ENCODE results near the gene RPL31.

The RPL31 gene

DNA sequence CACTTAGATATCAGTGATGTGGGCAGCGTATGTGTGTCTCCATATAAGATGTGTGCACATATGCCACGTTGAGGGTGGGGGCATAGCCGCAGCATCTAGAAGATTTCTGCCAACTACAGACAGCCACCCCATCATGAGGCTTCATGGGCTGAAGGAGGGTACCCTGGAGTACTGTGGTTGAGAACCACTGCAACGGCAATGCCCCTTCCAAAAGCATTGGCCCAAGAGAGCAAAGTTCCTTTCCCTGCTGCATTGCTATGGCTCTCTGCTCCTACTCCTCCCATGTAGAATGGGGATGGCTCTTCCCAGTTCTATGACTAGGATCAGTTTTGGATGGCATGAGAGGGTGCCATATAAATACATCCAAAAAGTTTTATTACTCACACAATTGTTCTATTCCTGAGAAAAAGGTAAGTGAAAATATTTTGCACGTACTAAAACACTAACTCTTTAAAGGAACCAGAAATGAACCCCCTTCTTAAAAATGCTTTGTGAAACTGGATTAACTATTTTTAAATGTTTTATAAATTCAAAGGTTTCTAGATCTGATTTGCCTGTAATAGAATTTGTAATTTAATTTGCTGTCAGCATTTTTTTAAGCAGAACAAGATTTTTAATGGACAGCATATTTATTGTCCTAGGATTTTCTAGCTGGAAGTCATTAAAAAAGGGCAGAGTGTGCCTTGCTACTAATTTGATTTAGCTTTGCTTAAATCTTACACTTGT lies 4.4 kb upstream of the RPL31 start:
- DNase-seq (ENCODE audit: low read depth): no peak

- DNase-seq (ENCODE audit: low read depth): no peak
These were observed 3.9 kb upstream of the RPL31 start for GRCh38 chr2:100998235-100998573.

- no peak for DNase-seq (ENCODE audit: low read depth)
These were observed 2.1 kb upstream of the RPL31 start for GRCh38 chr2:100999995-101000394.

- no peak for DNase-seq (ENCODE audit: low read depth)
These were observed 631 bp downstream of the RPL31 start for GRCh38 chr2:101002562-101003277.

DNA sequence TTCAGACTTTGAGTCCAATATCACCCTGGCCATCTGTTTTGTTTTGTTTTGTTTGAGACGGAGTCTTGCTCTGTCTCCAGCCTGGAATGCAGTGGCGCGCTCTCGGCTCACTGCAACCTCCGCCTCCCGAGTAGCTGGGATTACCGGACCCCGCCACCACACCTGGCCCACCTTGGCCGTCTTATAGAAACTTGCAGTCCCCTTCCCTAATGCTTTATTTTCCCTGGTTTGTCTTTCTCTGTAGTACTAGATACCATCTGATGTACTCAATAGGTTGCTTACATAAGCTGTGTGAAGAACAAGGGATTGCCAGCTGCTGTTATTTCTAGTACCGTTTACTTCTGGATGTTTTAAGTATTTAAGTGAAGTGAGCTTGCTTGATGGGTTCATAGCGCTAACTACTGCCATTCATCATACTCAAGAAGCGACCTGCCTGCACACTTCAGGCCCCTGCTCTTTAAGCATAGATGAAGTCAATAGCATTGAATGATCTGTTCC lies 1.2 kb downstream of the RPL31 start:
- DNase-seq (ENCODE audit: low read depth): no peak

DNA sequence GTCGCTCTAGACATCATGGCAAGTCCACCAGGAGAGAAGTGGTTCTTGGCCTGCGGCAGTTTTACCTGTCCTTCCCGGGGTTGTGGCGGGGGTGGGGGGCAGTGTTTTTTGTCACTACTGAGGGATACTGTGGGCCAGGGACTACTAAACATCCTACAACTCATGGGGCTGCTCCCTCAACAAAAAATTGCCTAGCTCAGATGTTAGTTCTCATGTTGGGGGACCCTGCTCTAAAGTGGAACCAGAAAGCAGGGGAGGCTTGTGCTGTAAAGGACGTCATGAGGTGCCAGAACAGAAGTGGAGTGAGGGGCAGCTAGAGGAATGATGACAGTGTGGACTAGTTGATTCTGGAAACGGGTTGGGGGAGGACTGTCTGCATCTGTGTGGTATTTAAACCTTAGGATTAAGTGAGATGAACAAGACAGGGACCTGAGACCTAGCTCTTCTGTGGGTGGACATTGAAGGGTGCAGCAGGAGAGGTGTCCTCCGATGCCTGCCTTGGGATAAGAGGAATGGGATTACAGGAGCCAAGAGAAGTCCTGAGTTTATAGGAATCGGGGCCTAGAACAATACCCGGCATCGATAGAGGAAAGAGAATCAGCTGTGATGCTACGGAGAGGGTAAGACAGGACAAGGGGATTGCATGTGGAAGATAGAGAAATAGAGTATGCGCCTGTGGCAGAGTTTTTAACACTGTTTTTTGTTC lies 2.7 kb downstream of the RPL31 start:
- no peak for DNase-seq (ENCODE audit: low read depth)

- no peak for DNase-seq (ENCODE audit: low read depth)
These were observed 4.1 kb downstream of the RPL31 start for GRCh38 chr2:101006065-101006715.

DNA sequence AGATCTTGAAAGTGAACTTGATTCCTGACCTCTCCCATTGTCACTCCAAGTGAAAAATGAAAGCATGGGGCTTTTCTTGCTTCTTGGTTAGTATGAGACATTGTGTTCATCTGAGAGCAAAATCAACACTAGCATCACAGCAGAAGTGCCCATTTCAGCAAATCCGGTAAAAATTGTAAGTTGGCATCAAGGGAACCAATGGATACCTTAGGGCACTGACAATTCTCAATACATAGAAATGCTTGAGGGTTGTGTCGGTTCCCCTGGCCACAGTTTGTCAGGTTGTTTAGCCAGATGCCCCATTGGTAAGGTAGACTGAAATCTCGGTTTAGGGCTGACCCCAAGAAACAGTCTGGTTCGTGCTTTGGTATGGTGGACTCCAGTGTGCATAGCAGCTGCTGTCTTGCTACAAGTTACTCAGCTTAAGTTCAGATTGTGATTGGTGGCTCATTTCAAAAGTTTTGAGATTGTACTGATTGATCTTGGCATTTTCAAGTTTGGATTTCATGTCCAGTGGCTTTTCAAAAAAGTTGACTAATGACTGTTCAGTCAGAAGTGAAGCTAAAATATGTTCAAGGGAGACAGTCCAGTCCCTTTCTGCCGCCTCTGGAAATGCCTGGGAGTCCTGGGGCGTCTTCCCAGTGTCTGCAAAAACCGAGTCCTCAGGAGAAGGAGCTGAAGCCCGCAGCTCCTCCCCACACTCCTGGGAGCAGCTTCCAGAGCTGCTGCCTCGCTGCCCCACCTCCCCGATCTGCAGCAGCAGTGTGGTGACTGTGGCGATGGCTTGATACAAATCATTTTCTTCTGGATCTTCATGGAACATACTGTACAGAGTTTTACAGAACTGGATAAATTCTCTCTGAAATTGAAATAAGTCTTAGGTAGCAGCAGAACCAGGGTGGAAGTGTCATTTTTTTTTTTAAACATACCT lies 5.6 kb downstream of the RPL31 start:
- DNase-seq (ENCODE audit: low read depth): no peak

DNA sequence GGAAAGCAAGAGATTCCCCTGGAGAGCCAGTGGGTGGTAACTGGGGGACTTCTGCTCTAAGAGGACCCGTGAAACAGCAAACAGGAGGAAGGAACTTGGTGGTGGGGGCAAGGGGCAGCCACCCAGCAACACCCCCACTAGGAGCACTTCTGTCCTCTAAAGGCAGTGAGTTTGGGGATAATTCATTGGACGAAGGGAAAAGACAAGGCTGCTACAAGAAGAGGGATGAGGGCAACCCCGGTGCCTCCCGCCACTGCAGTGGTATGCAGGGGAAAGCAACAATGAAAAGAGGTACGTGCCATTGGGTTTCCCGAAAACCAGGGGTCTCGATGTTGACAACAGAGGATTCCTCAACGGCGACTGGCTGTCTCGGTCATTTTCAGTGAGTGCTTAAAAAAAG lies 9.1 kb downstream of the RPL31 start:
- DNase-seq (ENCODE audit: low read depth): no peak

DNA sequence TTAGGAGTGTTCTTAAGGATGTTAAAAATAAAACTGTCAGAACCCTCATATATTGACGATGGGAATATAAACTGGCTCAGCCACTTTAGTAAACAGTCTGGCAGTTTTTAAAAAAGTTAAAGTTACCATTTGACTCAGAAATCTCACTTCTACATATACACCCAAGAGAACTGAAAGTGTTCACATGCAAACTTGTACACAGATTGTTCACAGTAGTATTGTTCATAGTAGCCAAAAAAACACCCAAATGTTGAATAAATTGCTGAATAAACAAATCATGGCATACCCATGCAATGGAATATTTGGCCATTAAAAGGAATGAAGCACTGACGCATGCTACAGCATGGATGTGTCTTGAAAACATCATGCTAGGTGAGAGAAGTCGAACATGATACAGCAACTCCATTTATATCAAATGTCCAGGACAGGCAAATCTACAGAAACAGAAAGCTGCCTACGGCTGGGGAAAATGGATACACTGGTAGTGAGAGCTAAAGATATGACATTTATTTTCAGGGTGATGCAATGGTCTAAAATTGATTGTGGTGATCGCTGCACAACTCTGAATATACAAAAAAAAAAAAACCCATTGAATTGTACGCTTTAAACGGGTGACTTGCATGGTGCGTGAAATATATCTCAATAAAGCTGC lies 10.1 kb downstream of the RPL31 start:
- no peak for DNase-seq (ENCODE audit: low read depth)

DNA sequence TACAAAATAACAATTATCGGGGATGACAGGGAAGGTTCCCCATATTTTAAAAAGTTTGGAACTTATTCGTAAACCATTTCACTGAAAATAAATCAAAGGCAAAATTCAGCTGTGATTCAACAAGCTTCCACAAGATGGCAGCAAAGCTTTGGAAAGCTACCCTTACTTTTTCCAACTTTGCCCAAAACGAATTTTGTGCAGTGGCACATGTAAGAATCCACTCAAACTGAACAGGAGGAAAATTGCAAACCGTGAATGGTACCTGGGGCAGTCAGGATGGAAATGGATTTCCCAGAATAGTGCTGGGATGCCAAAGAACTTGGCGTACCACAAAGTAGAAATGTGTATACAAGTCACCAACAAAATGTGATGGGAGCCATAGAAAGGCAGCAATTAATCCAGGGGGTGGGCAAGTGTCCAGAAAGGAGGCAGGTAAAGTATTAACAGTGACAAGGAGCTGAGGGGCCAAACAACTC lies 10.7 kb downstream of the RPL31 start:
- DNase-seq (ENCODE audit: low read depth): peak; percentile 8

- DNase-seq (ENCODE audit: low read depth): no peak
These were observed 12.3 kb downstream of the RPL31 start for GRCh38 chr2:101014264-101014857.

GRCh38 chr2:101017371-101017770 lies 15.3 kb downstream of the RPL31 start:
- no peak for DNase-seq (ENCODE audit: low read depth)

DNA sequence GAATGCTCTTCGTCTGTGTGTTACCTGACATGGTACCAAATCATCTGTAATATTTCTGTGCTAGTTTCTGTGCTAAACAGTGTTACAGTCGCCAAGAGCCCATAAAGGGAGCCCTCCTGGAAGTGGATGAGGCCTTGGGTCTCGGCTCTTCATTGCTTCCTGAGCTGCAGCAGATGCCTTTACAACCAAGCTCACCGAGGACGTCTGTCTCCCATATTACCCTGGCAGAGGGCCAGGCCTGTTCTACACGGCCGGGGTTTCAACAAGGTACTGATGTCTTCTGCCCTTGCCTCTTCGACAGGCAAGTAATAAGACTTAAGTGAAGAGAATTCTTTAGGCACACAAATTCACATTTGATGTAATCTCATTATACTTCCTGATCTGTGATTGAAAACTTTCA lies 16.8 kb downstream of the RPL31 start:
- no peak for DNase-seq (ENCODE audit: low read depth)

GRCh38 chr2:101022221-101022620 lies 20.1 kb downstream of the RPL31 start:
- DNase-seq (ENCODE audit: low read depth): no peak

GRCh38 chr2:101023327-101024107 lies 21.4 kb downstream of the RPL31 start:
- DNase-seq (ENCODE audit: low read depth): no peak

DNA sequence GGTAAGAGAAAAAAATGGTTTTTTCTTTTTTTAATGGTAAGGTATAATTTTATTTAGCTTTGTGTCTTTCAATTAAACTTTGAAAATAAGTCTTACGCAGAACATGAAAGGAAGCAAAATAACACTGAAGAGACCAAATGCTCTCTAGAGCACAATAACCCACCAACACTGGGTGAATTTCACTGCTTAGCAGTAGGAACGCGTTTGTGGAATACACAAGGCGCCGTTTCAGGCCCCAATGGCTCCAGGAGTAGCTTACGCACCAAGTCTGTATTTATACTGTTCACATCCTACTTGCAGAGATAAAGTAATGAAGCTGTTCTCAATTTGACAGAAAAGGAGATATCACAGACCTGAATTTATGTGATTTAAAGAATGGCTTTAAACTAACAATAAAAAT lies 23.5 kb downstream of the RPL31 start:
- DNase-seq (ENCODE audit: low read depth): no peak

- no peak for DNase-seq (ENCODE audit: low read depth)
These were observed 24.2 kb downstream of the RPL31 start for GRCh38 chr2:101026253-101026701.

DNA sequence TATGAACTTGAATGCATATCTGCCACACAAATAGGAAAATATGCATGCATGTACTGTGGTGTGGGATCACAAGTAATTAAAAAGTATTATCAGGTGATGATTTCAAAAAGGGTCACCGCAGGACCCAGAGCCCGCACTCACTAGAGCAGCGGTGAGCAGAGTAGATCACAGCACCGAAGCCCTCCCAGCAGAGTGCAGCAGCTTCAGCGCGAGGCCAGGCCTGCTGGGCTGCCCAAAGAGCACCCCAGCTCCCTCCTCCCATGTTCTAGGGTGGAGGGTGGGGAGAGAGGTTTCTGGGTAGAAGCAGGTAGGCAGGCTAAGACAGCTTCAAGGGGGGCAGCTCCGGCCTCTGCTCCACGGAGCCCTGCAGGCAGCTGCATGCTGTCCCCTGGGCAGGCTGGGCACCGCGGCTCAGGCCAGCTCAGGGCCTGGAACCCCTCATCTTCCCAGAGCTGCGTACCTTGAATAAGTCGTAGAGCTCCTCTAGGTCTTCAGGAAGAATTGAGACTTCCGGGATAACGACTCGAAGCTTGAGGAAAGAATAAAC lies 24.9 kb downstream of the RPL31 start:
- DNase-seq (ENCODE audit: low read depth): no peak
